H1 (cell line): Measurements from ENCODE around the gene ZNF619.

Experiments
- RAD21 ChIP-seq, 2 experiments: IDR thresholded peaks in 1 of 2; conservative IDR thresholded peaks in 1 of 2; 2 replicates each; pipeline ENCODE4 v1.6.1; 2011; ENCODE audit warnings: low read depth in 2 of 2, low read length in 2 of 2, improper control_type of control experiment in 1 of 2, inconsistent platforms in 1 of 2, mild to moderate bottlenecking in 1 of 2, moderate library complexity in 1 of 2
- TBP ChIP-seq: IDR thresholded peaks from 2 replicates; pipeline ENCODE4 v1.6.1; 2011; ENCODE audit warnings: low read depth, low read length, improper control_type of control experiment
- TF ChIP-seq, protein P1 (sequence below), 3 experiments: IDR thresholded peaks; 1 replicate in 2 of 3; 2 replicates in 1 of 3; pipeline versions ENCODE4 v1.5.1 to v1.6.1; 2011; ENCODE audit warnings: low read length in 3 of 3, mild to moderate bottlenecking in 3 of 3, inconsistent platforms in 2 of 3, low read depth in 1 of 3, moderate library complexity in 1 of 3; ENCODE audit not compliant: insufficient read depth in 1 of 3; ENCODE audit errors: control extremely low read depth in 1 of 3

DNA sequence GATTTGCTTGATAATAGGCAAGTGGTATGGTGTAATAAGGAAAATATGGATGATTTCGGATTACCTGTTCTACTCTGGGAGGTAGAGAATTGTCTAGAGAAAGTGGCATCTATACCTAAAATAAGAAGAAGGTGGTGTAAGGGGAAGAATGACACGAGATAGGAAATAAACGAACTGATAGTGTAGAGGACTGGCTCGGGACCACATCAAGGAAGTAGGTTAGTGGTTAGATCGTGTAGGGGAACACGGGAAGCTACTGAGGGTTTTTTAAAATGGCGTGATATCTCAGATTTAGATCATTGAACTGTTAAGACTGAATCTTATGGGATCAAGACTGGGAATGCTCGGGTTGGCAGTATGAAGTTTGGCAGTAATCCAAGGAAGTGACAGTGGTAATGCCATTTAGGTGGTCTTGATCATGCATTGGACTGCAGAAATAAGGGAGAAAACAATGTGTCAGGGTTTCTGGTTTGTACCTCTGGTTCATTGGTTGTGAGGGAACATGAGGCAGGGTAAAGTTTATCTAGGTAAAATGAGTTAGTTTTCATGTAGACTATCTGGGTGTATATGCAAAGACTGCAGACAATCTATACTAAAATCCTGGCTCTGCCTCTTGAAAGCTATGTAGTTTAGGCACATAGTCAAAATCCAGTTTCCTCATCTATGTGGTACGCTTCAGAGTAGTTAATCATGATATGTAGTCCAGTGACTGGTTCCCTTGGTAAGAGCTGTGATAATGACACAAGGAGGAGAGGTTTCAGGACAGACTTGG lies 12.4 kb upstream of the ZNF619 start:
- TF ChIP-seq, protein P1, sequence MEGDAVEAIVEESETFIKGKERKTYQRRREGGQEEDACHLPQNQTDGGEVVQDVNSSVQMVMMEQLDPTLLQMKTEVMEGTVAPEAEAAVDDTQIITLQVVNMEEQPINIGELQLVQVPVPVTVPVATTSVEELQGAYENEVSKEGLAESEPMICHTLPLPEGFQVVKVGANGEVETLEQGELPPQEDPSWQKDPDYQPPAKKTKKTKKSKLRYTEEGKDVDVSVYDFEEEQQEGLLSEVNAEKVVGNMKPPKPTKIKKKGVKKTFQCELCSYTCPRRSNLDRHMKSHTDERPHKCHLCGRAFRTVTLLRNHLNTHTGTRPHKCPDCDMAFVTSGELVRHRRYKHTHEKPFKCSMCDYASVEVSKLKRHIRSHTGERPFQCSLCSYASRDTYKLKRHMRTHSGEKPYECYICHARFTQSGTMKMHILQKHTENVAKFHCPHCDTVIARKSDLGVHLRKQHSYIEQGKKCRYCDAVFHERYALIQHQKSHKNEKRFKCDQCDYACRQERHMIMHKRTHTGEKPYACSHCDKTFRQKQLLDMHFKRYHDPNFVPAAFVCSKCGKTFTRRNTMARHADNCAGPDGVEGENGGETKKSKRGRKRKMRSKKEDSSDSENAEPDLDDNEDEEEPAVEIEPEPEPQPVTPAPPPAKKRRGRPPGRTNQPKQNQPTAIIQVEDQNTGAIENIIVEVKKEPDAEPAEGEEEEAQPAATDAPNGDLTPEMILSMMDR (IDR thresholded peaks at IDR 0.05; ENCODE audit: control extremely low read depth in 1 of 3, insufficient read depth in 1 of 3, low read depth in 1 of 3, low read length in 3 of 3) = no peak
- no peak for TF ChIP-seq TBP
- no peak for TF ChIP-seq RAD21 (IDR thresholded peaks at IDR 0.05 in 1 of 2, conservative IDR thresholded peaks at IDR 0.05 in 1 of 2; ENCODE audit: low read depth in 2 of 2, low read length in 2 of 2)
